ENCODE measurements around the gene RXRG. TPM values are rescaled to one million over a fixed set of nuclear protein-coding genes. Genes with fewer than 3 reads are reported as not detected.
"Not testable (repeated sequence)": the region's sequence is repeated elsewhere in the genome, so short reads cannot be mapped to it uniquely, and the experiment has no call there.

Gene RXRG
- total RNA-seq, 4 donors from 2014 or later, result 0.72 to 1.8 (median 1.3) TPM

GRCh38 chr1:165463978-165464377, 19.1 kb upstream of the RXRG start:
- H3K4me1 ChIP-seq, result no peaks in the 10 kb centered on the region
- DNase-seq (ENCODE audit: low spot score in 2 of 2), result no peak
- H3K27ac ChIP-seq, result no peak overlapping the region
- H3K9me3 ChIP-seq, result no peaks in the 10 kb centered on the region
- 75% methylated on average over 3 of the region's 3 CpGs for WGBS
- no peaks in the 10 kb centered on the region for H3K36me3 ChIP-seq
- H3K4me3 ChIP-seq, result no peak overlapping the region
- TF ChIP-seq CTCF (IDR thresholded peaks at IDR 0.05), result no peak
- TF ChIP-seq POLR2AphosphoS5 (IDR thresholded peaks at IDR 0.05), result no peak
- no peak for TF ChIP-seq POLR2A (IDR thresholded peaks at IDR 0.05)
- no peak for TF ChIP-seq EP300 (IDR thresholded peaks at IDR 0.05)
- H3K27me3 ChIP-seq, result peaks cover 13% of the 10 kb centered on the region

GRCh38 chr1:165459683-165460082, 14.8 kb upstream of the RXRG start:
- H3K27ac ChIP-seq; H3K4me1 ChIP-seq; H3K4me3 ChIP-seq; DNase-seq (ENCODE audit: low spot score in 2 of 2); H3K9me3 ChIP-seq; H3K27me3 ChIP-seq; H3K36me3 ChIP-seq: not testable (repeated sequence)
- 90% methylated on average over 2 of the region's 2 CpGs for WGBS

GRCh38 chr1:165456861-165457260, 11.9 kb upstream of the RXRG start:
- Histone ChIP-seq H3K4me3 (no peak overlapping the region), H3K27me3 (peaks cover 8% of the 10 kb centered on the region), H3K9me3 (no peaks in the 10 kb centered on the region), H3K27ac (no peak overlapping the region), H3K4me1 (no peaks in the 10 kb centered on the region), H3K36me3 (no peaks in the 10 kb centered on the region)
- TF ChIP-seq POLR2AphosphoS5 (IDR thresholded peaks at IDR 0.05), result no peak
- 91% methylated on average over 6 of the region's 6 CpGs for WGBS
- no peak for DNase-seq (ENCODE audit: low spot score in 2 of 2)

- Histone ChIP-seq H3K9me3 (no peaks in the 10 kb centered on the region), H3K27ac (no peak overlapping the region), H3K4me3 (no peak overlapping the region), H3K4me1 (no peaks in the 10 kb centered on the region), H3K27me3 (peaks cover 8% of the 10 kb centered on the region), H3K36me3 (no peaks in the 10 kb centered on the region)
- TF ChIP-seq POLR2A (IDR thresholded peaks at IDR 0.05), result no peak
- no peak for TF ChIP-seq POLR2AphosphoS5 (IDR thresholded peaks at IDR 0.05)
- no peak for TF ChIP-seq CTCF (IDR thresholded peaks at IDR 0.05)
- no peak for TF ChIP-seq EP300 (IDR thresholded peaks at IDR 0.05)
- DNase-seq (ENCODE audit: low spot score in 2 of 2), result no peak
- WGBS, result 81% methylated on average over 1 of the region's 1 CpG
These were observed 11.2 kb upstream of the RXRG start for GRCh38 chr1:165456114-165456513.

- 95% methylated on average over 3 of the region's 3 CpGs for WGBS
- Histone ChIP-seq H3K4me1 (no peaks in the 10 kb centered on the region), H3K4me3 (no peak overlapping the region), H3K27ac (no peak overlapping the region), H3K9me3 (no peaks in the 10 kb centered on the region), H3K27me3 (peaks cover 8% of the 10 kb centered on the region), H3K36me3 (no peaks in the 10 kb centered on the region)
- DNase-seq (ENCODE audit: low spot score in 2 of 2), result no peak
- TF ChIP-seq EP300 (IDR thresholded peaks at IDR 0.05) (no peak), POLR2A (IDR thresholded peaks at IDR 0.05) (no peak), POLR2AphosphoS5 (IDR thresholded peaks at IDR 0.05) (no peak)
These were observed 10.2 kb upstream of the RXRG start for GRCh38 chr1:165455111-165455510.

GRCh38 chr1:165454091-165454610, 9.2 kb upstream of the RXRG start:
- no peak for DNase-seq (ENCODE audit: low spot score in 2 of 2)
- Histone ChIP-seq H3K4me3 (no peak overlapping the region), H3K4me1 (no peaks in the 10 kb centered on the region), H3K36me3 (no peaks in the 10 kb centered on the region), H3K27me3 (peaks cover 4% of the 10 kb centered on the region), H3K27ac (no peak overlapping the region), H3K9me3 (no peaks in the 10 kb centered on the region)
- TF ChIP-seq EP300 (IDR thresholded peaks at IDR 0.05) (no peak), POLR2A (IDR thresholded peaks at IDR 0.05) (no peak), CTCF (IDR thresholded peaks at IDR 0.05) (no peak), POLR2AphosphoS5 (IDR thresholded peaks at IDR 0.05) (no peak)
- WGBS, result 54% methylated on average over 3 of the region's 3 CpGs

All from suprapubic skin (tissue), 4 donors.